Activated CD8-positive, alpha-beta memory T cell treated with anti-CD3 and anti-CD28 coated beads for 4 hours (primary cell): Measurements from ENCODE around the gene DCBLD1.

ENCODE experiments used
- DNase-seq, 2 donors: peaks; one replicate each; pipeline ENCODE4 v3.0.0-alpha.2; 2020; ENCODE audit warnings: low read depth in 2 of 2

Gene DCBLD1

GRCh38 chr6:117469791-117470190 lies 12.7 kb upstream of the DCBLD1 start:
- DNase-seq = no peak

- DNase-seq = no peak
Measured at GRCh38 chr6:117472667-117473066, 9.8 kb upstream of the DCBLD1 start.

- DNase-seq = no peak
Measured at GRCh38 chr6:117473401-117473800, 9.1 kb upstream of the DCBLD1 start.

GRCh38 chr6:117477988-117478852 lies 4.3 kb upstream of the DCBLD1 start:
- DNase-seq = no peak

- no peak for DNase-seq
Measured at GRCh38 chr6:117478853-117479231, 3.6 kb upstream of the DCBLD1 start.

GRCh38 chr6:117480651-117481050 lies 1.8 kb upstream of the DCBLD1 start:
- no peak for DNase-seq

- DNase-seq = no peak
Measured at GRCh38 chr6:117481278-117481925, 1.1 kb upstream of the DCBLD1 start.

GRCh38 chr6:117481926-117482239 lies 591 bp upstream of the DCBLD1 start:
- no peak for DNase-seq

- no peak for DNase-seq
Measured at GRCh38 chr6:117483004-117483644, 650 bp downstream of the DCBLD1 start.

GRCh38 chr6:117483645-117484016 lies 1.2 kb downstream of the DCBLD1 start:
- DNase-seq = no peak

GRCh38 chr6:117484052-117484646 lies 1.7 kb downstream of the DCBLD1 start:
- DNase-seq = no peak

- DNase-seq = no peak
Measured at GRCh38 chr6:117485433-117485832, 3.0 kb downstream of the DCBLD1 start.

GRCh38 chr6:117487821-117488220 lies 5.3 kb downstream of the DCBLD1 start:
- no peak for DNase-seq

GRCh38 chr6:117489003-117489402 lies 6.5 kb downstream of the DCBLD1 start:
- DNase-seq = no peak

- DNase-seq = no peak
Measured at GRCh38 chr6:117491916-117492315, 9.4 kb downstream of the DCBLD1 start.

- no peak for DNase-seq
Measured at GRCh38 chr6:117493470-117493869, 11.0 kb downstream of the DCBLD1 start.

GRCh38 chr6:117494283-117494682 lies 11.8 kb downstream of the DCBLD1 start:
- no peak for DNase-seq

- no peak for DNase-seq
Measured at GRCh38 chr6:117494694-117495318, 12.3 kb downstream of the DCBLD1 start.

GRCh38 chr6:117495425-117495824 lies 13.0 kb downstream of the DCBLD1 start:
- no peak for DNase-seq

- DNase-seq = no peak
Measured at GRCh38 chr6:117495869-117496268, 13.4 kb downstream of the DCBLD1 start.

GRCh38 chr6:117496383-117496990 lies 14.0 kb downstream of the DCBLD1 start:
- DNase-seq = no peak

- no peak for DNase-seq
Measured at GRCh38 chr6:117497237-117497636, 14.8 kb downstream of the DCBLD1 start.
